HG03196 (cell line): ENCODE data around the gene PXDC1.

Source experiments
- ATAC-seq: cut with Tn5 transposase; IDR thresholded peaks from one replicate; pipeline ENCODE4 v1.9.1; 2021; ENCODE audit not compliant: unreplicated experiment

Gene PXDC1, protein sequence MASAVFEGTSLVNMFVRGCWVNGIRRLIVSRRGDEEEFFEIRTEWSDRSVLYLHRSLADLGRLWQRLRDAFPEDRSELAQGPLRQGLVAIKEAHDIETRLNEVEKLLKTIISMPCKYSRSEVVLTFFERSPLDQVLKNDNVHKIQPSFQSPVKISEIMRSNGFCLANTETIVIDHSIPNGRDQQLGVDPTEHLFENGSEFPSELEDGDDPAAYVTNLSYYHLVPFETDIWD

GRCh38 chr6:3751077-3751729 is at the start of gene PXDC1:
PXDC1 (minus strand) TSS chr6:3751713; CDS start chr6:3751531, 182 bp downstream.
- ATAC-seq: no peak

DNA sequence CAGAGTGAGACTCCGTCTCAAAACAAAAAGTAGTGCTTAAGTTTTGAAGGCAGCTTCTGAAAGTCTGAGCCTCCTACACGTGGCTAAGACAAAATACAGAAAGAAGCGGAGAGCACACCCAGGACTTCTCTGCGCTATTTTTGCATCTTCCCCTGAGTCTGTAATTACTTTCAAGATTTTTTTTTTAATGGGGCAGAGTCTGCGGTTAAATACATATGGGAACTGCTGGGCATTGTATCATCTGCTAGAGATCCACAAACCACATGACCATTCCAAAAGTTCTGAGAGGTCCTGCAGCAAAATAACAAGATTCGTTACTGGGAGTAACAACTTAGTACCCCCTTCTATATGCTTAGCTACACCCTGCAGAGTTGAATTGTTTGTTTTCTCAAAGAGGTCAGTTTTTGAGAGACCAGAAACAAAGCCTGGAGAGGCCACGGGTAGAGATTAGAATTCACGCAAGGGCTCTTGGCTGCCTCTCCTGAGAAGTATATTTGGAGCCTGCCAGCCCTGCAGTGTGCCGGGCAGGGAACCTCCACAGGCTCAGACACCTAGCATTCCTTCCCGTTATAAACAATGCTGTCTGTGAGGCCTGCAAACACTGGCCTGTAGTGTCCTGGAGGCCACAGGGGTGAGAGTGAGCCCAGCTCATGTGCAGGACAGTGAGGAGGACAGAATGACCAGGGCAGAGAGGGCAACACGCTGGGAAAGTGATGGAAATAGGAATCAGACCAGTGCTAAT is 49.5 kb upstream of the PXDC1 start:
- ATAC-seq: no peak

GRCh38 chr6:3799719-3800118 is 48.2 kb upstream of the PXDC1 start:
- no peak for ATAC-seq

GRCh38 chr6:3798055-3798919 is 46.8 kb upstream of the PXDC1 start:
- ATAC-seq: no peak

GRCh38 chr6:3797231-3798054 is 45.9 kb upstream of the PXDC1 start:
- no peak for ATAC-seq

GRCh38 chr6:3796719-3797041 is 45.2 kb upstream of the PXDC1 start:
- no peak for ATAC-seq

- no peak for ATAC-seq
These were observed 44.6 kb upstream of the PXDC1 start for GRCh38 chr6:3795836-3796718.

DNA sequence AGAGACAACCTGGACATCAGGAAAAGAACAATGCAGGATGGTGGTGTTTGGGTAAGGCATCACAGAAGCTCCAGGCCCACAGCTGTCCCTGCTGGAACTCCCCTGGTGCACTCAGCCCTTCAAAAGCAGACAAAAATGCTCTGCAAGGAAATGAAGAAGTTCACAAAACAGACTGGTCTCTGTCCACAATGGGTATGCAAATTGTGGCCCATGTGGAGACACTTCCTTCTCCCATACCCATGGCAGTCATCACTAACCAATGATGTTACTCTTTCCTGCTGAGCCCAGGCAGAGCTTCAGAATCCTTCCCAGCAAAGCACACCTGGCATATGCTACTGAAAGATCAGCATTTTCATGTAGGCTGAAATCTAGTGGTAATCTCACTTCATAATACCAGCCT is 42.6 kb upstream of the PXDC1 start:
- peak; percentile 71 for ATAC-seq

DNA sequence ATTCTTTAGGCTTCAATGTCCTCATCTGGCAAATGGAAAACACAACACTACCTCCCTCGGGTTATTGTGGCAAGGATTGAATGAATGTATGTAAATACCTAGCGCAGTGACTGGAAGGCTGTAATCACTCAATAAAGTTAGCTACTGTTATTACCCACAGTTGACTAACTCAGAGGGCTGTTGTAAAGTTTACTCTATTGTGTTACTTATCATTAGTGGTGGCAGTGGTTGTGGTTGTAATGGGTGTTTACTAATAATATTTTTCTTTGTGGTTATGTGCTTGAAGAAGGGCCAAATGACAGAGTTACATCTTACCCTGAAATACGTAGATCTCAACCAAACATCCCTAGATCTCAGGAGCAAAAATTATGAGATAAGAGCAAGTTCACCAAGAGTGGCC is 42.0 kb upstream of the PXDC1 start:
- no peak for ATAC-seq

DNA sequence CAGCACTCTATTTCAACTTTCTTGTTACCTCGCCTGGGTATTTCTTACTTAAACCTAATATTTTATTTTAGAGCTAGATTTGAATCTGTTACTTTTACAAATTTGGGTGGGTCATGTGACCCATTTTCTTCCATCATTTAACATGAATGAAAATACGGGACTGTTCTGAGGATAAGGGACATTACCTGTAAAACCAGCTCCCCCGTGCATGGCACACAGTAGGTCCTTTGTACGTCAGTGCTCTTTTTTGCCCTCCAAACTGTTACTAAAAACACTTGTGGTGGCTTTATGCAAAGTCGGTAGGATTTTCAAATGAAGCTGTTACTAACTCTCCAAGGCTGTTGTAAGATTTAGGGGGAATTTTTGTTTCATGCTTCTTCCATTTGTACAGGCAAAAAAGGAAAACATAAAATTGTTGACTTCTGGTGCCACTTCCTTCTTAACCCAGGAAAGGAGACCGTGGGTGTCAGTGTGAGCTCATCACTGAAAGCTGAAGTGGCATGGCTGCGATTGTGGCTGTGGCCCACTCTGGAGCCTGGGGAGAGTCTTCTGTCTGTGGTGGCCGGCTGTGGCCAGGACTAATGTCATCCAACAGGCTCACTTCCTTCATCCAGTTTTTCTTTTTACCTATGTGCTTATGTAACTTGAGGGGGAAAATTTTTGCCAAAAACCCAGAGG is 40.2 kb upstream of the PXDC1 start:
- ATAC-seq: no peak

DNA sequence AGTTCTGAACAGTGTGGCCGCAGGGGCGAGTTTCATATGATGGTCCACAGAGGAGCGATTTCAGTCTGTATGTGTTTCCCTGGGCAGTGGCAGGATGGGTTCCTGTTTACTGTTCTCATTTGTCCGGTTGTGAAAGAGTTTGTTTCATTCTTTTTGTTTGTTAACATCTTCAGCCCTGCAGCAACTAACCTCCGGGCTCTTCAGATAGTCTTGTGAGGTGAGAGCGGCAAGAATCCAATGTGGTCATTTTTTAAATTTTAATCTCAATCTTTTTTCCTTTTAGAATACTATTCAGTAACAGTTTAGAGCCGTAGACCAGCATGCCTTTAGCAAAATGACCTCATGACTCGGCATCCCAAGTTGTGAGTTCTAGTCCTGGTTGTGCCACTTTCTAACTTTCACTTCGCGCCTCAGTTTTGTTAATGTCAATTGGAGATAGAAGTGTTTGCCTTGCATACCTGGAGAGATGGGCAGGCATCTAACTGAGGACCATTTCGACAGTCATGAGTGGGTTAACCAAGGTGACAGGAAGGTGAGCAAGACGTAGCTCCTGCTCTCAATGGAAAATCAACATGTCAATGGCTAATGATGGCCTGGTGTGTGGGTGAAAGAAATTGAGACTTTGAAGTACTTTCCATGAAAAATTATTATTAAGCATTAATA is 38.5 kb upstream of the PXDC1 start:
- no peak for ATAC-seq

GRCh38 chr6:3789018-3789895 is 37.7 kb upstream of the PXDC1 start:
- no peak for ATAC-seq

DNA sequence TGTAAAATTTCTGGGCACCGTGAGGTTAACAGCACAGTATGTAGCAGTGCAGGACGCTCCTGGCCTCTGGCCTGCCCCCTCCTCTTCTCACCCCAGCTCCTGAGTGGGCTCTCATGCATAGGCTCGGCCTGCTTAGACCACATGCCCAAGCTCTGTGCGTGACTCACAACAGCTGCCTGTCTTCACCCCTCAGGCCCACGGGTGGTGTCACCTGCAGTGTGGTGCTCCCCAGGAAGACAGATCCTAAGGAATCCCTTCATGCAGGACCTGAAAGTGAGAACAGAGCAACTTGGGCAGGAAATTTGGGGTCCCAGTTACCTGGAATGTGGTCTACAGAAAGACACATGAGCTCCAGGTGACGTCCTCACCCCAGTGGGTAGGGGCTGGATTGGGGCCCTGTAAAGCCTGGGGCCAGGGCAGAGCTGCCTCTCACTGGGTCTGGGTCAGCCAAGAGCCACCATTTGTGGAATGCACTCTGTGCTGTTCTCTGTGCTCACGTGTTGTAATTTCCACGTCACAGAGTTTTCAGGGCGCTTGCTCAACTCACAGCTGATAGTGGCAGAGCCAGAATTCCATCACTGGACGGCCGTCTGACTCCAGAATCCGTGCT is 37.0 kb upstream of the PXDC1 start:
- no peak for ATAC-seq

GRCh38 chr6:3786141-3786540 is 34.6 kb upstream of the PXDC1 start:
- no peak for ATAC-seq

GRCh38 chr6:3785745-3786098 is 34.2 kb upstream of the PXDC1 start:
- no peak for ATAC-seq

DNA sequence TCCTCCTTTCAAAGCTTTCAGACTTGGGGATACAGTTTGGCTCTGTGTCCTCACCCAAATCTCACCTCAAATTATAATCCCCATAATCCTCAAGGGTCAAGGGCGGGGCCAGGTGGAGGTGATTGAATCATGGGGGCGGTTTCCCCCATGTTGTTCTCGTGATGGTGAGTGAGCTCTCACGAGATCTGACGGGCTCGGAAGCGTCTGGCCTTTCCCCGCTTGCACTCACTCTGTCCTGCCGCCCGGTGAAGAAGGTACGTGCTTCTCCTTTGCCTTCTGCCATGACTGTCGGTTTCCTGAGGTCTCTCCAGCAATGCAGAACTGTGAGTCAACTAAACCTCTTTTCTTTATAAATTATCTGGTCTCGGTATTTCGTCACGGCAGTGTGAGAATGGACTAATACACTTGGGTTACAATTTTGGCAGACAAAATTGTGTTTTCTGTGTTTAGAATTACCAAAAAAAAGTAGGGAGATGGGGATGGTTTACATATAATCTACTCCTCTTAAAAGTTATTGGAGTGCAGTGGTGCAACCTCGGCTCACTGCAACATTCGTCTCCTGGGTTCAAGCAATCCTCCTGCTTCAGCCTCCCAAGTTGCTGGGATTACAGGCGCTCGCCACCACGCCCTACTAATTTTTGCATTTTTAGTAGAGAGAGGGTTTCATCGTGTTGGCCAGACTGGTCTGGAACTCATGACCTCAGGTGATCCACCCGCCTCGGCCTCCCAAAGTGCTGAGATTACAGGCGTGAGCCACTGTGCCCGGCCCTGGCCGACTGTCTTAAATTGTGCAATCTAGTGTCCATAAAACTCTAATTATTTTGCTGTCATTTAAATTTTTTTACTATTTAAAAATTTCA is 33.6 kb upstream of the PXDC1 start:
- no peak for ATAC-seq
